GM21360 (cell line): ENCODE data around the gene PHACTR1.
"Not testable (repeated sequence)": the region's sequence is repeated elsewhere in the genome, so short reads cannot be mapped to it uniquely, and the experiment has no call there.

ENCODE experiments used
- ATAC-seq: cut with Tn5 transposase; IDR thresholded peaks from one replicate; pipeline ENCODE4 v1.9.1; 2021; ENCODE audit warnings: mild to moderate bottlenecking, moderate library complexity; ENCODE audit not compliant: unreplicated experiment

Gene PHACTR1

GRCh38 chr6:12943549-12943948 is 227.0 kb downstream of the PHACTR1 start:
- no peak for ATAC-seq

GRCh38 chr6:12944001-12944400 is 227.4 kb downstream of the PHACTR1 start:
- no peak for ATAC-seq

GRCh38 chr6:12944528-12944927 is 228.0 kb downstream of the PHACTR1 start:
- ATAC-seq = not testable (repeated sequence)

- ATAC-seq = no peak
Observed at GRCh38 chr6:12947151-12947871, 230.7 kb downstream of the PHACTR1 start.

GRCh38 chr6:12947967-12948366 is 231.4 kb downstream of the PHACTR1 start:
- ATAC-seq = no peak

GRCh38 chr6:12950976-12951375 is 234.4 kb downstream of the PHACTR1 start:
- ATAC-seq = no peak

- no peak for ATAC-seq
Observed at GRCh38 chr6:12951415-12951814, 234.8 kb downstream of the PHACTR1 start.

- no peak for ATAC-seq
Observed at GRCh38 chr6:12952318-12952717, 235.8 kb downstream of the PHACTR1 start.

GRCh38 chr6:12955956-12956355 is 239.4 kb downstream of the PHACTR1 start:
- no peak for ATAC-seq

GRCh38 chr6:12956991-12957320 is 240.4 kb downstream of the PHACTR1 start:
- no peak for ATAC-seq

- ATAC-seq = no peak
Observed at GRCh38 chr6:12957321-12958051, 240.9 kb downstream of the PHACTR1 start.

GRCh38 chr6:12958052-12958706 is 241.6 kb downstream of the PHACTR1 start:
- no peak for ATAC-seq

GRCh38 chr6:12961761-12962160 is 245.2 kb downstream of the PHACTR1 start:
- ATAC-seq = no peak

GRCh38 chr6:12962529-12962928 is 246.0 kb downstream of the PHACTR1 start:
- ATAC-seq = no peak

- peak; percentile 68 for ATAC-seq
Observed at GRCh38 chr6:12962987-12963386, 246.4 kb downstream of the PHACTR1 start.

GRCh38 chr6:12963567-12963966 is 247.0 kb downstream of the PHACTR1 start:
- no peak for ATAC-seq

- no peak for ATAC-seq
Observed at GRCh38 chr6:12967686-12968085, 251.1 kb downstream of the PHACTR1 start.

- no peak for ATAC-seq
Observed at GRCh38 chr6:12968290-12968689, 251.7 kb downstream of the PHACTR1 start.

GRCh38 chr6:12968839-12969558 is 252.4 kb downstream of the PHACTR1 start:
- ATAC-seq = no peak

- no peak for ATAC-seq
Observed at GRCh38 chr6:12969966-12970365, 253.4 kb downstream of the PHACTR1 start.

GRCh38 chr6:12973386-12973785 is 256.8 kb downstream of the PHACTR1 start:
- no peak for ATAC-seq
